H1 (cell line): ENCODE data around the gene PPP1R13B. TPM values are rescaled to one million over a fixed set of nuclear protein-coding genes. Genes with fewer than 3 reads are reported as not detected.

ENCODE experiments used
- CTCF ChIA-PET: fragments of 300-600 bp; sonication (Branson Sonifier 250); formaldehyde crosslinking; loops from one replicate; lab custom pipeline; 2021; ENCODE audit not compliant: partially characterized antibody; lab: Charles Lee
- POLR2A ChIA-PET: fragments of 300-600 bp; sonication (Branson Sonifier 250); formaldehyde crosslinking; loops from one replicate; lab custom pipeline; 2021; ENCODE audit warnings: inconsistent platforms; ENCODE audit not compliant: partially characterized antibody; lab: Charles Lee
- DNase-seq, 2 experiments: peaks; one replicate each; pipeline versions ENCODE4 v3.0.0 to v3.0.0-alpha.2; 2010 to 2022; ENCODE audit warnings: low spot score in 2 of 2, low read depth in 1 of 2, mixed read lengths in 1 of 2
- FAIRE-seq: peaks from 2 replicates; lab custom pipeline; 2011; peaks lifted over from hg19 to GRCh38; lab: Jason Lieb, UNC
- H2AFZ ChIP-seq: 2 replicates; pipeline ENCODE4 v1.8.1; 2012; ENCODE audit warnings: low read length, inconsistent platforms
- H2AK5ac ChIP-seq: 2 replicates; pipeline ENCODE4 v1.6.1; 2013; ENCODE audit warnings: low read depth, low read length
- H2BK120ac ChIP-seq: replicated peaks from 2 replicates; pipeline ENCODE3; 2013; ENCODE audit warnings: low read depth, low read length, inconsistent platforms
- H2BK12ac ChIP-seq: 2 replicates; pipeline ENCODE4 v1.6.1; 2013; ENCODE audit warnings: low read depth, low read length
- H2BK15ac ChIP-seq: 2 replicates; pipeline ENCODE4 v1.6.1; 2013; ENCODE audit warnings: low read length
- H2BK20ac ChIP-seq: 2 replicates; pipeline ENCODE4 v1.6.1; 2013; ENCODE audit warnings: low read length
- H2BK5ac ChIP-seq: 2 replicates; pipeline ENCODE4 v1.6.1; 2013; ENCODE audit warnings: low read depth, low read length
- H3K14ac ChIP-seq: 2 replicates; pipeline ENCODE4 v1.6.1; 2013; ENCODE audit warnings: inconsistent platforms; ENCODE audit not compliant: insufficient read length
- H3K18ac ChIP-seq: 2 replicates; pipeline ENCODE4 v1.6.1; 2013; ENCODE audit warnings: low read length; ENCODE audit errors: extremely low read depth
- H3K23ac ChIP-seq: 2 replicates; pipeline ENCODE4 v1.6.1; 2013; ENCODE audit warnings: inconsistent platforms; ENCODE audit not compliant: insufficient read length
- H3K23me2 ChIP-seq: 2 replicates; pipeline ENCODE4 v1.6.1; 2013; ENCODE audit warnings: low read depth, low read length
- H3K27ac ChIP-seq: 2 replicates; pipeline ENCODE4 v1.6.1; 2011; ENCODE audit warnings: low read depth, low read length, inconsistent platforms
- H3K27me3 ChIP-seq, 4 experiments: replicated peaks in 1 of 4; 1 replicate in 1 of 4; 2 replicates in 3 of 4; pipeline versions ENCODE4 v1.6.1 to v1.8.1; 2011 to 2013; ENCODE audit warnings: low read length in 3 of 4, mild to moderate bottlenecking in 3 of 4, inconsistent platforms in 2 of 4, mixed read lengths in 2 of 4, moderate library complexity in 1 of 4; ENCODE audit not compliant: control insufficient read depth in 3 of 4, insufficient read depth in 3 of 4; ENCODE audit errors: extremely low read depth in 1 of 4
- H3K36me3 ChIP-seq, 4 experiments: 2 replicates each; pipeline versions ENCODE4 v1.6.1 to v1.8.1; 2011 to 2013; ENCODE audit warnings: mild to moderate bottlenecking in 4 of 4, low read length in 3 of 4, moderate library complexity in 2 of 4, control low read depth in 1 of 4, inconsistent platforms in 1 of 4; ENCODE audit not compliant: insufficient read depth in 4 of 4, control insufficient read depth in 2 of 4
- H3K4ac ChIP-seq: replicated peaks from 2 replicates; pipeline ENCODE3; 2013; ENCODE audit warnings: low read length, low read depth, mixed read lengths, inconsistent platforms; ENCODE audit not compliant: insufficient read length
- H3K4me1 ChIP-seq, 4 experiments: replicated peaks in 1 of 4; 1 replicate in 1 of 4; 2 replicates in 3 of 4; pipeline versions ENCODE4 v1.6.1 to v1.8.1; 2011 to 2013; ENCODE audit warnings: low read length in 3 of 4, inconsistent platforms in 2 of 4, mixed read lengths in 1 of 4; ENCODE audit not compliant: insufficient read depth in 4 of 4, control insufficient read depth in 3 of 4
- H3K4me2 ChIP-seq, 2 experiments: 2 replicates each; pipeline versions ENCODE4 v1.6.1 to v1.8.1; 2011 to 2013; ENCODE audit warnings: low read depth in 2 of 2, low read length in 2 of 2, control low read depth in 1 of 2, inconsistent platforms in 1 of 2, mild to moderate bottlenecking in 1 of 2; ENCODE audit not compliant: insufficient read depth in 1 of 2
- H3K4me3 ChIP-seq, 4 experiments: fragments of 200-600, 300-600 bp in 1 of 4; sonication (generic), shearing (Covaris generic), sonication (Bioruptor Twin) in 1 of 4; 2 replicates each; pipeline versions ENCODE4 v1.5.1 to v1.8.1; 2011 to 2016; ENCODE audit warnings: low read length in 4 of 4, low read depth in 3 of 4, control low read depth in 2 of 4, inconsistent platforms in 2 of 4, mild to moderate bottlenecking in 2 of 4, mixed read lengths in 1 of 4, moderate library complexity in 1 of 4; ENCODE audit not compliant: insufficient read depth in 2 of 4; ENCODE audit errors: extremely low read depth in 1 of 4
- H3K56ac ChIP-seq: replicated peaks from 2 replicates; pipeline ENCODE3; 2013; ENCODE audit warnings: low read depth, mild to moderate bottlenecking, mixed read lengths, low read length, inconsistent platforms; ENCODE audit not compliant: insufficient read length
- H3K79me1 ChIP-seq: 2 replicates; pipeline ENCODE4 v1.6.1; 2013; ENCODE audit warnings: low read depth, low read length, control low read depth
- H3K79me2 ChIP-seq, 2 experiments: 2 replicates each; pipeline versions ENCODE4 v1.6.1 to v1.8.1; 2012 to 2013; ENCODE audit warnings: low read length in 2 of 2, mild to moderate bottlenecking in 2 of 2, inconsistent platforms in 1 of 2; ENCODE audit not compliant: insufficient read depth in 2 of 2, control insufficient read depth in 1 of 2
- H3K9ac ChIP-seq, 4 experiments: replicated peaks in 1 of 4; 1 replicate in 1 of 4; 2 replicates in 3 of 4; pipeline versions ENCODE4 v1.6.1 to v1.8.1; 2011 to 2013; ENCODE audit warnings: low read depth in 3 of 4, low read length in 3 of 4, control low read depth in 2 of 4, mild to moderate bottlenecking in 2 of 4, moderate library complexity in 2 of 4, inconsistent platforms in 1 of 4; ENCODE audit errors: extremely low read depth in 1 of 4
- H3K9me3 ChIP-seq, 2 experiments: 2 replicates each; pipeline versions ENCODE4 v1.6.1 to v1.8.1; 2012 to 2013; ENCODE audit warnings: mild to moderate bottlenecking in 2 of 2, moderate library complexity in 2 of 2, control low read depth in 1 of 2, inconsistent platforms in 1 of 2, low read depth in 1 of 2, low read length in 1 of 2, mixed read lengths in 1 of 2; ENCODE audit not compliant: insufficient read depth in 2 of 2
- H4K20me1 ChIP-seq, 2 experiments: replicated peaks in 1 of 2; 2 replicates each; pipeline versions ENCODE3 to v1.8.1; 2011 to 2013; ENCODE audit warnings: inconsistent platforms in 2 of 2, low read length in 2 of 2, mild to moderate bottlenecking in 1 of 2; ENCODE audit not compliant: insufficient read depth in 2 of 2, control insufficient read depth in 1 of 2
- H4K5ac ChIP-seq: 2 replicates; pipeline ENCODE4 v1.6.1; 2013; ENCODE audit warnings: low read length, low read depth, mixed read lengths, inconsistent platforms; ENCODE audit not compliant: insufficient read length
- H4K8ac ChIP-seq: 2 replicates; pipeline ENCODE4 v1.8.0; 2013; ENCODE audit warnings: mild to moderate bottlenecking, moderate library complexity, low read length, inconsistent platforms; ENCODE audit not compliant: insufficient read depth; ENCODE audit errors: extremely low read depth
- H4K91ac ChIP-seq: replicated peaks from 2 replicates; pipeline ENCODE3; 2013; ENCODE audit warnings: low read length, mixed read lengths, inconsistent platforms; ENCODE audit not compliant: insufficient read length
- BACH1 ChIP-seq: IDR thresholded peaks from 2 replicates; pipeline ENCODE4 v1.6.1; 2012; ENCODE audit warnings: low read length, improper control_type of control experiment
- SP4 ChIP-seq: IDR thresholded peaks from 2 replicates; pipeline ENCODE4 v1.6.1; 2012; ENCODE audit warnings: low read length, inconsistent platforms
- TAF1 ChIP-seq: IDR thresholded peaks from 2 replicates; pipeline ENCODE4 v1.6.1; 2011; ENCODE audit warnings: mild to moderate bottlenecking, low read depth, low read length
- YY1 ChIP-seq: IDR thresholded peaks from 2 replicates; pipeline ENCODE4 v1.6.1; 2011; ENCODE audit warnings: low read depth, mild to moderate bottlenecking, low read length
- WGBS, 2 experiments: shearing (Covaris generic) in 1 of 2; methylation state at CpG; one replicate each; pipeline versions ENCODE4 v1.1.6 to v1.1.7; 2013 to 2015; ENCODE audit warnings: low lambda C conversion rate in 2 of 2, mixed read lengths in 2 of 2, inconsistent platforms in 1 of 2, low coverage in 1 of 2, missing lambda C conversion rate in 1 of 2; ENCODE audit not compliant: insufficient replicate concordance in 2 of 2, insufficient coverage in 1 of 2, insufficient read length in 1 of 2; ENCODE audit errors: extremely low coverage in 1 of 2, missing lambda C conversion rate in 1 of 2; 5-methylcytosine and 5-hydroxymethylcytosine counted together
- polyA plus RNA-seq, 7 experiments: library from polyadenylated mRNA; depleted of rRNA in 3 of 7; stranded (reverse) in 5 of 7; unstranded in 2 of 7; fragments of >200 nt in 5 of 7; fragments of 200-250 nt in 2 of 7; gene quantifications; 1 replicate in 5 of 7; 2 replicates in 1 of 7; 4 replicates in 1 of 7; pipeline versions ENCODE4 v1.2.1 to v1.2.3, GENCODE V29; 2011 to 2013; ENCODE audit warnings: missing spikeins in 2 of 7, mixed read lengths in 2 of 7
- total RNA-seq: library from RNA; stranded (reverse); fragmentation: NEBNext Ultra II Directional; extraction: Animal tissue kit (Norgen Biotek cat#: 25700); gene quantifications from 2 replicates; pipeline ENCODE4 v1.2.1, GENCODE V29; 2021

PPP1R13B gene
- total and polyA plus RNA-seq, 2 of the 8 experiments (the other 6 are each of a cell fraction or from before 2014, with no cell fraction given): 2.6 to 8.9 TPM

- 89% methylated on average over 6 of the region's 6 CpGs; no CpG with 5 or more reads in 1 of the 2 experiments for WGBS, 2 experiments
- H3K56ac ChIP-seq: no peak overlapping the region
- ChIA-PET POLR2A (no interaction called here), CTCF (no interaction called here)
- H3K79me2 ChIP-seq: no peaks in the 10 kb centered on the region
- no peaks in the 10 kb centered on the region for H3K79me1 ChIP-seq
- peaks cover 0 to 3% (median 0%) of the 10 kb centered on the region in 4 experiments; a peak in 2 of 8 replicates for H3K36me3 ChIP-seq
- no peak overlapping the region for H3K4me2 ChIP-seq
- H2BK15ac ChIP-seq: peak overlapping the region; percentile 95; the same call in 1 of the 2 replicates
- no peak overlapping the region for H2BK120ac ChIP-seq
- no peak overlapping the region for H4K5ac ChIP-seq
- peak overlapping the region; percentile 66; the same call in 1 of the 2 replicates for H4K8ac ChIP-seq
- H2AFZ ChIP-seq: no peak overlapping the region
- H2BK12ac ChIP-seq: no peak overlapping the region
- 0 out of 2 replicates have a peak overlapping the region, but pooled peaks have one; percentile 78 for H2BK5ac ChIP-seq
- peaks cover 0 to 3% (median under 1%) of the 10 kb centered on the region in 4 experiments; a peak in 3 of 7 replicates for H3K4me1 ChIP-seq
- FAIRE-seq: no peak
- H3K4ac ChIP-seq: no peak overlapping the region
- no peaks in the 10 kb centered on the region; a peak in 1 of 7 replicates for H3K27me3 ChIP-seq
- H3K4me3 ChIP-seq: no peak overlapping the region
- H3K23ac ChIP-seq: no peak overlapping the region
- no peak overlapping the region; a peak in 1 of 7 replicates for H3K9ac ChIP-seq
- H2BK20ac ChIP-seq: peak overlapping the region; percentile 80; the same call in 1 of the 2 replicates
- H3K27ac ChIP-seq: no peak overlapping the region
- H3K9me3 ChIP-seq: no peaks in the 10 kb centered on the region
- no peaks in the 10 kb centered on the region for H4K20me1 ChIP-seq
- no peak overlapping the region for H2AK5ac ChIP-seq
- no peak overlapping the region for H4K91ac ChIP-seq
- no peaks in the 10 kb centered on the region for H3K23me2 ChIP-seq
- H3K18ac ChIP-seq: no peak overlapping the region; the same call in 1 of the 2 replicates
- no peak for DNase-seq
- H3K14ac ChIP-seq: no peak overlapping the region
- no peak for TF ChIP-seq TAF1
- no peak for TF ChIP-seq BACH1
- TF ChIP-seq SP4: no peak
- TF ChIP-seq YY1: no peak
Measured at GRCh38 chr14:103739466-103739792, 107.9 kb downstream of the PPP1R13B start.
